Neural progenitor cell (in vitro differentiated cells): ENCODE results near the gene CALN1.

Experiments used
- CTCF ChIP-seq: fragments of 200-600 bp; sonication (generic); IDR thresholded peaks from 2 replicates; pipeline ENCODE4 v1.5.1; 2017; ENCODE audit warnings: antibody characterized with exemption, mild to moderate bottlenecking
- EZH2 ChIP-seq: fragments of 200-600 bp; sonication (generic); IDR thresholded peaks from 2 replicates; pipeline ENCODE4 v1.6.1; 2017; ENCODE audit warnings: antibody characterized with exemption, mild to moderate bottlenecking, moderate library complexity
- EZH2phosphoT487 ChIP-seq: fragments of 200-600 bp; sonication (generic); IDR thresholded peaks from 2 replicates; pipeline ENCODE4 v1.6.1; 2017; ENCODE audit warnings: antibody characterized with exemption

GRCh38 chr7:71846160-71846559, 566.0 kb downstream of the CALN1 start:
- no peak for TF ChIP-seq EZH2
- no peak for TF ChIP-seq CTCF
- TF ChIP-seq EZH2phosphoT487, result no peak
